Brain microvascular endothelial cell (primary cell): Measurements from ENCODE around the gene DENND1A.

Experiments
- DNase-seq: peaks from one replicate; pipeline ENCODE4 v3.0.0-alpha.2; 2020
- H3K27ac ChIP-seq: fragments of 250-450 bp; sonication (Bioruptor Pico); 2 replicates; pipeline ENCODE4 v1.5.1; 2020; ENCODE audit warnings: mild to moderate bottlenecking, moderate library complexity
- H3K27me3 ChIP-seq: fragments of 250-450 bp; sonication (Bioruptor Pico); replicated peaks from 2 replicates; pipeline ENCODE4 v1.5.1; 2020; ENCODE audit warnings: mild to moderate bottlenecking
- H3K36me3 ChIP-seq: fragments of 250-450 bp; sonication (Bioruptor Pico); replicated peaks from 2 replicates; pipeline ENCODE4 v1.5.1; 2020; ENCODE audit warnings: mild to moderate bottlenecking
- H3K4me3 ChIP-seq: 2 replicates; pipeline ENCODE4 v1.5.1; 2011; ENCODE audit warnings: low read depth, mild to moderate bottlenecking, control low read depth, low read length, moderate library complexity
- in situ Hi-C: cut with HindIII; loops from 2 replicates; pipeline ENCODE4 v1.10.0; 2017; ENCODE audit warnings: low sequenced_read_pairs, low pct_ligation_motif_present
- TF ChIP-seq, protein P1 (sequence below): IDR thresholded peaks from 2 replicates; pipeline ENCODE4 v1.5.1; 2011; ENCODE audit warnings: low read depth, mild to moderate bottlenecking, moderate library complexity, low read length, control low read depth, inconsistent platforms; ENCODE audit errors: missing control alignments

DENND1A gene

DNA sequence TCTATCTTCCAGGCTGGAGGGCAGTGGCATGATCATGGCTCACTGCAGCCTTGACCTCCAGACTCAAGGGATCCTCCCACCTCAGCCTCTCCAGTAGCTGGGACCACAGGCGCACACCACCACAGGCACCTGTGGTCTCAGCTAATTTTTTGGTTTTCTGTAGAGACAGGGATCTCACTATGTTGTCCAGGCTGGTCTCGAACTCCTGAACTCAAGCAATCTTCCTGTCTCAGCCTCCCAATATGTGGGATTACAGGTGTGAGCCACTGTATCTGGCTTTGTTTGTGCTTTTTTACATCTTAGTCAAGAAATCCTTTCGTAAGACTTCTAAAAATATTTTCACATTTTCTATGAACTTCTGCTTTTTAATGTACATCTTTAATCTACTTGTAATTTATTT lies 116.9 kb downstream of the DENND1A start:
- Histone ChIP-seq H3K27me3 (no peaks in the 10 kb centered on the region), H3K27ac (no peak overlapping the region), H3K36me3 (no peaks in the 10 kb centered on the region), H3K4me3 (no peak overlapping the region)
- DNase-seq = no peak
- TF ChIP-seq, protein P1, sequence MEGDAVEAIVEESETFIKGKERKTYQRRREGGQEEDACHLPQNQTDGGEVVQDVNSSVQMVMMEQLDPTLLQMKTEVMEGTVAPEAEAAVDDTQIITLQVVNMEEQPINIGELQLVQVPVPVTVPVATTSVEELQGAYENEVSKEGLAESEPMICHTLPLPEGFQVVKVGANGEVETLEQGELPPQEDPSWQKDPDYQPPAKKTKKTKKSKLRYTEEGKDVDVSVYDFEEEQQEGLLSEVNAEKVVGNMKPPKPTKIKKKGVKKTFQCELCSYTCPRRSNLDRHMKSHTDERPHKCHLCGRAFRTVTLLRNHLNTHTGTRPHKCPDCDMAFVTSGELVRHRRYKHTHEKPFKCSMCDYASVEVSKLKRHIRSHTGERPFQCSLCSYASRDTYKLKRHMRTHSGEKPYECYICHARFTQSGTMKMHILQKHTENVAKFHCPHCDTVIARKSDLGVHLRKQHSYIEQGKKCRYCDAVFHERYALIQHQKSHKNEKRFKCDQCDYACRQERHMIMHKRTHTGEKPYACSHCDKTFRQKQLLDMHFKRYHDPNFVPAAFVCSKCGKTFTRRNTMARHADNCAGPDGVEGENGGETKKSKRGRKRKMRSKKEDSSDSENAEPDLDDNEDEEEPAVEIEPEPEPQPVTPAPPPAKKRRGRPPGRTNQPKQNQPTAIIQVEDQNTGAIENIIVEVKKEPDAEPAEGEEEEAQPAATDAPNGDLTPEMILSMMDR = no peak
- in situ Hi-C loops = no loop called here

DNA sequence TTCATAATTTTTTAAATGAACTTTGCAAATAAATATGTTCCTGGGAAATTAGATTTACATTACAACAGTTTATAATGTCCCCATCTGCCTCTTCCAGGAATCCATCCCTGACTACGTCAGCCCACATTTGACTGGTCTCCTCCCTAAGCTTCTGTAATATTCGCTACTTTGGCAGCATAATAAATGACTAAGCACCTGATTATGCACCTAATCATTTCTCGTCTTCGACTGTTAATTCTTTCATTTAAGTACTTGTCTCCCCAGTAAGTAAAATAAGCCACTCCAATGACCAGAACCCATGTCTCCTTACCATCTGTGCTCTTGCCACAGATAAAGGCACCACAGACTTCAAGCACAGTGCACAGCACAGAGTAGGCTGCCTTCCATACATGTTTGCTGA lies 122.7 kb downstream of the DENND1A start:
- Histone ChIP-seq H3K4me3 (no peak overlapping the region), H3K27me3 (no peaks in the 10 kb centered on the region), H3K36me3 (no peaks in the 10 kb centered on the region), H3K27ac (no peak overlapping the region)
- in situ Hi-C loops = no loop called here
- TF ChIP-seq, protein P1 = no peak
- DNase-seq = no peak

DNA sequence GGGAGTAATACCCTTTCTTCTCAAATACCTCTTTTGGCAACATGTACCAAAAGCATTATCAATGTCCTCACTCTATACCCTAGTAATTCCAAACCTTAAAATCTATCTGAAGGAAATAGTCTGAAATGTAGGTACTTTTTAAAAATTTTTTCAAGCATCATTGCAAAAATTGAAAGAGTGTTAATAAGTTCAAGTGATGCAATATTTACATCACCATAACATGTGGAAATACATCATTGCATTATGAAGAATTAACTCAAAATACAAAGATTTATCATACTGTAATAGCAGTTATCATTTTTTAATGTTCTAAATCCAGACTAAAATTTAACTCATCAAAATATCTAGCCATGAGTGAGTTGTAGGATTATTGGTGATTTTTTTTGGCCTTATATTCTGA lies 123.1 kb downstream of the DENND1A start:
- TF ChIP-seq, protein P1 = no peak
- Histone ChIP-seq H3K27me3 (no peaks in the 10 kb centered on the region), H3K4me3 (no peak overlapping the region), H3K36me3 (no peaks in the 10 kb centered on the region), H3K27ac (no peak overlapping the region)
- DNase-seq = no peak
- in situ Hi-C loops = no loop called here

DNA sequence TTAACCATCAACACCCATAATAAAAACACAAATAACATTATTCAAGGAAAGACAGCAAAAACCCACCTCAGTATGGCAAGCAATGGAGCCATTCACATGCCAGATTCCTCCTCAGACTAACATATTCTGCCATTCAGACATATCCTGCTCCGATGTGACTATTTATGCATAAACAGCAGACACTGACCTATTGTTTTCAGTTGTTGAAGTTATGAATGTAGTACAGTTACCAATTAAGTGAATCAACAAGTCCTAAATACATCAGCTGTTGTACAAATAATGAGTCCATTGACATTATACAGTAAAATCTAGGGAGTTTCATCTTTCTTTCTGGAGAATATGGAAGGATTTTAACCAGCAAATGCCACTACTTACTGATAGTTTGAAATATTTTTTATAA lies 131.7 kb downstream of the DENND1A start:
- no peak for DNase-seq
- no peak overlapping the region for H3K27ac ChIP-seq
- no peak overlapping the region for H3K4me3 ChIP-seq
- H3K27me3 ChIP-seq = no peaks in the 10 kb centered on the region
- TF ChIP-seq, protein P1 = no peak
- no peaks in the 10 kb centered on the region for H3K36me3 ChIP-seq
- in situ Hi-C loops = no loop called here

DNA sequence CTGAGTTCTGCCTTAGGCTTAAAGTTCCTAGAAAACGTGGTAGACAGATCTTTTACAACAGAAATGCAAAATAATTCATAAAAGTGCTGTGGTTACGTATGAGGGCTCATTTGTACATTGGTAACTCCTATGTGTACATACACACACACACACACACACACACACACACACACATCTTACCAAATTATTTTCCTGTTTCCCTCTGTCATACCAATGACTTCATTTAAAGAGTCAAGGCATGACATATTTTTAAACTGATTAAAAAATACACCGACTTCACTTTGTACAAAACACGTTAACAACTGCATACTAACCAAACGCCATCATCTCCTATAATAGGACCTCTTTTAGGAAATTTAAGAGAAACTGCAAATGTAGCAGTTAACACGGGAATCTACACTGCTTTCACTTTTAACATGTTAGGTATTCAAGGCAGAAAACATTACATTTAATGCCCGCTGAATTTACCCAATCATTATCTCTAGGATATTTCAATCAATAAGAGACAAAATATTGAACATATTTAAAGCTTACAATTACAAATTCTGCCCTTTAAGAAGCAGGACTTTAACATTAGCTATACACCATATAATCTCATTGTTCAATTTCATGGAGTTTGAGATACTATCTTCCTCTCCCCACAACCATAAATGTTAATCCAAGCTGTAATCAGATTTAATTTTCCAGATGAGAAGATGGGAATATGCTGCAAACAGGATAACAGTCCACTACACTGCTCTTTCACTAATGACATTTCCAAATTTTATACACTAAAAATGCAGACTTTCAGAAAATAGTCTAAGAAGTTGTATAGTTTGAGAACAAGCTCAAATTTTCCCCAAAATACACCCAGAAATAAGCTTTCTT lies 133.1 kb downstream of the DENND1A start:
- TF ChIP-seq, protein P1 = no peak
- no peak overlapping the region for H3K27ac ChIP-seq
- no peak overlapping the region for H3K4me3 ChIP-seq
- in situ Hi-C loops = no loop called here
- H3K27me3 ChIP-seq = no peaks in the 10 kb centered on the region
- no peak for DNase-seq
- no peaks in the 10 kb centered on the region for H3K36me3 ChIP-seq

DNA sequence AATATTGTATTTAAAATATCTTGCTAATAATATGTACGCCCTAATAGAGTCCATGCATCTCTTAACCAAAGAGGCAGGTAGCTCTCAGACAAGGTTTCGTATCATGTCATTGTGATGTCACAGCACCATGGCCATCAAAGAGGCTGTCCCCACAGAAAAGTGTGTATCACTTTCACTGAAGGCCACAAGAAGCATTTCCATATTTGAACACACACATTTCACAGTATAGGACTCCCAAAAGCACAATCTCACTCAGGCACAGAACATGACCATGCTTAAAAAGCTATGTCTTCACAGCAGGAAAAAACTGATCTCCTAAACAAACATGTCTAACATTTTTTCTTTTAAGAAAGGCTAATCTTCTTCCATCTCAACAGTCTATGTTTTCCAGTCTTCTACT lies 133.8 kb downstream of the DENND1A start:
- DNase-seq = no peak
- Histone ChIP-seq H3K4me3 (no peak overlapping the region), H3K27me3 (no peaks in the 10 kb centered on the region), H3K27ac (no peak overlapping the region), H3K36me3 (no peaks in the 10 kb centered on the region)
- TF ChIP-seq, protein P1 = no peak
- in situ Hi-C loops = no loop called here
